ENCODE data around the gene SPON1. TPM values are rescaled to one million over a fixed set of nuclear protein-coding genes. Genes with fewer than 3 reads are reported as not detected.
A peak's percentile ranks its signal among the peaks of the same experiment; 100 is the strongest.

Gene SPON1
- total and polyA plus RNA-seq, 2 experiments from 2014 or later, result 2.4 to 5.4 TPM

DNA sequence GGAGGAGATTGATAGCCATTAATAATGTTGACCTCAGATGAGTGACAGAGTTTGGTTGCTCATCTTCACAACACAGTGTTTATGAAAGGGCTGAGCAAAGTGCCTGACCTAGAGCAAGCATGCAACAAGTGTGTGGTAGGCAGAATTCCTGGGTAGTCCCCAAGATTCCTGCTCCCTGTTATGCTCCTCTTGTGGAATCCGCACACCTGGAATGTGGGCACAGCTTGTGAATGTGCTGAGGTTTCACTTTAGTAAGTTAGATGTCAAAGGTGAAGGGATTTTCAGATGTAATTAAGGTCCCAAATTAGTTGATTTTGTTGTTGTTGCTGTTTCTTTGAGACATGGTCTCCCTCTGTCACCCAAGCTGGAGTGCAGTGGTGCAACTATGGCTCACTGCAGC is 20.7 kb upstream of the SPON1 start:
- 92% methylated on average over 1 of the region's 1 CpG for WGBS, 2 experiments (ENCODE audit: low coverage in 1 of 2, low lambda C conversion rate in 2 of 2, missing lambda C conversion rate in 2 of 2)
- no peak for DNase-seq
- no peak for TF ChIP-seq EZH2 (IDR thresholded peaks at IDR 0.05; ENCODE audit: insufficient read depth, poor library complexity, severe bottlenecking)
- TF ChIP-seq EZH2phosphoT487 (IDR thresholded peaks at IDR 0.05; ENCODE audit: insufficient read depth, low read depth), result no peak
- 0 out of 2 replicates have a peak, but pooled peaks cover 6% of the 10 kb centered on the region for H3F3A ChIP-seq (ENCODE audit: insufficient read depth)
- no peak overlapping the region for H3K4me2 ChIP-seq (ENCODE audit: unreplicated experiment)
- peaks cover 18% of the 10 kb centered on the region for H3K4me1 ChIP-seq (ENCODE audit: insufficient read depth)
- in situ Hi-C loops (cut with MboI), result no loop called here
- no peaks in the 10 kb centered on the region for H3K9me3 ChIP-seq (ENCODE audit: low read depth)
- H2AFZ ChIP-seq, result no peak overlapping the region
- H3K36me3 ChIP-seq (ENCODE audit: low read depth), result no peaks in the 10 kb centered on the region
- H3K27me3 ChIP-seq (replicated peaks; ENCODE audit: insufficient read depth), result no peaks in the 10 kb centered on the region
- H3K9me2 ChIP-seq (ENCODE audit: insufficient read depth), result no peaks in the 10 kb centered on the region
- no peak overlapping the region for H3K27ac ChIP-seq
- no peaks in the 10 kb centered on the region for H3K79me2 ChIP-seq (ENCODE audit: insufficient read depth)
- H3K9ac ChIP-seq, result no peak overlapping the region
- no peak overlapping the region for H3K4me3 ChIP-seq
- no peaks in the 10 kb centered on the region for H4K20me1 ChIP-seq (ENCODE audit: insufficient read depth)

DNA sequence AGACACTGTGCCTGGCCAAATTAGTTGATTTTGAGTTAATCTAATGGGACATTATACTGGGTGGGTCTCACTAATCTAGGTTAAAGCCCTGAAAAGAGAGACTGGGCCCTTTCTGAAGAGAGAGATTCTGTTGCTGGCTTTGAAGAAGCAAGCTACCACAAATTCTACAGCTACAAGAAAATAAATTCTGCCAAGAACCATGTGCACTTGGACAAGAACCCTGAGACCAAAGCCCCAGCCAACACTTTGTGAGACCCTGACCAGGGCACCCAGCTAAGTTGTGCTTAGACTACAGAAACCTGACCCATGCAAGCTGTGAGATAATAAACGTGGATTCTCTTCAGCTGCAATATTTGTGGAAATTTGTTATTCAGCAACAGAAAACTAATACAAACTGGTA is 20.1 kb upstream of the SPON1 start:
- no peak overlapping the region for H3K9ac ChIP-seq

DNA sequence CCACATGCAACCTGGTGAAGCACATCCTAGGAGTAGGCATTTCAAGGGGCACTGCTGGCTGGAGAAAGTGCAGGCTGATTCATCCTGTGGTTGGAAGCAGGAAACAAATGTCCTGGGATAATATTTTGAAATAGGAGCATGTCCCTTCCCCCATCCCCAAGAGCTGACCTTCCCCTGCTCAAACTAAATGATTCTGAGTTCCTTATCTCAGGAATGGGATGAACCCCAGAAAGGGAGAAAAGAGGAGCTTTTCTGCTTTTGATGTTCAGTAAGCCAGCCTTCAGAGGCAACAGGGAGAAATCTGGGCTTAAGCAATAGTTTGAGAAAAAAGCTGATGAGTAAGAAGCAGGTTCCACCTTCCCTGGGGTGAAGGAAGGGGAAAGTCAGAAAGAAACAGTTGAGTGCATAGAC is 19.5 kb upstream of the SPON1 start:
- 0 out of 2 replicates have a peak, but pooled peaks cover 6% of the 10 kb centered on the region for H3F3A ChIP-seq (ENCODE audit: insufficient read depth)
- H3K4me3 ChIP-seq, result no peak overlapping the region
- TF ChIP-seq EZH2phosphoT487 (IDR thresholded peaks at IDR 0.05; ENCODE audit: insufficient read depth, low read depth) (no peak), EZH2 (IDR thresholded peaks at IDR 0.05; ENCODE audit: insufficient read depth, poor library complexity, severe bottlenecking) (no peak)
- H3K9ac ChIP-seq, result no peak overlapping the region
- no peaks in the 10 kb centered on the region for H4K20me1 ChIP-seq (ENCODE audit: insufficient read depth)
- no peaks in the 10 kb centered on the region for H3K9me3 ChIP-seq (ENCODE audit: low read depth)
- in situ Hi-C loops (cut with MboI), result no loop called here
- peak overlapping the region; percentile 63 for H3K4me2 ChIP-seq (ENCODE audit: unreplicated experiment)
- H3K27ac ChIP-seq, result no peak overlapping the region
- no peaks in the 10 kb centered on the region for H3K79me2 ChIP-seq (ENCODE audit: insufficient read depth)
- no peaks in the 10 kb centered on the region for H3K36me3 ChIP-seq (ENCODE audit: low read depth)
- peak overlapping the region; percentile 64; the same call in 1 of the 2 replicates for H2AFZ ChIP-seq
- DNase-seq, result peak; percentile 65
- H3K9me2 ChIP-seq (ENCODE audit: insufficient read depth), result no peaks in the 10 kb centered on the region
- no peaks in the 10 kb centered on the region; the same call in 1 of the 2 replicates for H3K27me3 ChIP-seq (replicated peaks; ENCODE audit: insufficient read depth)
- peaks cover 18% of the 10 kb centered on the region for H3K4me1 ChIP-seq (ENCODE audit: insufficient read depth)

More for the DNA sequence above, 20.1 kb upstream of the SPON1 start:
- 76 to 91% methylated on average over 1 of the region's 1 CpG for WGBS, 2 experiments (ENCODE audit: low coverage in 1 of 2, low lambda C conversion rate in 2 of 2, missing lambda C conversion rate in 2 of 2)
- peaks cover 18% of the 10 kb centered on the region for H3K4me1 ChIP-seq (ENCODE audit: insufficient read depth)
- no peak overlapping the region for H3K27ac ChIP-seq
- in situ Hi-C loops (cut with MboI), result no loop called here
- 0 out of 2 replicates have a peak, but pooled peaks cover 6% of the 10 kb centered on the region for H3F3A ChIP-seq (ENCODE audit: insufficient read depth)
- no peak overlapping the region for H2AFZ ChIP-seq
- no peak overlapping the region for H3K4me3 ChIP-seq
- no peaks in the 10 kb centered on the region for H3K9me2 ChIP-seq (ENCODE audit: insufficient read depth)
- H3K27me3 ChIP-seq (replicated peaks; ENCODE audit: insufficient read depth), result no peaks in the 10 kb centered on the region
- H3K36me3 ChIP-seq (ENCODE audit: low read depth), result no peaks in the 10 kb centered on the region
- DNase-seq, result no peak
- H3K4me2 ChIP-seq (ENCODE audit: unreplicated experiment), result peak overlapping the region; percentile 63
- H4K20me1 ChIP-seq (ENCODE audit: insufficient read depth), result no peaks in the 10 kb centered on the region
- no peaks in the 10 kb centered on the region for H3K9me3 ChIP-seq (ENCODE audit: low read depth)
- TF ChIP-seq EZH2 (IDR thresholded peaks at IDR 0.05; ENCODE audit: insufficient read depth, poor library complexity, severe bottlenecking) (no peak), EZH2phosphoT487 (IDR thresholded peaks at IDR 0.05; ENCODE audit: insufficient read depth, low read depth) (no peak)
- H3K79me2 ChIP-seq (ENCODE audit: insufficient read depth), result no peaks in the 10 kb centered on the region

DNA sequence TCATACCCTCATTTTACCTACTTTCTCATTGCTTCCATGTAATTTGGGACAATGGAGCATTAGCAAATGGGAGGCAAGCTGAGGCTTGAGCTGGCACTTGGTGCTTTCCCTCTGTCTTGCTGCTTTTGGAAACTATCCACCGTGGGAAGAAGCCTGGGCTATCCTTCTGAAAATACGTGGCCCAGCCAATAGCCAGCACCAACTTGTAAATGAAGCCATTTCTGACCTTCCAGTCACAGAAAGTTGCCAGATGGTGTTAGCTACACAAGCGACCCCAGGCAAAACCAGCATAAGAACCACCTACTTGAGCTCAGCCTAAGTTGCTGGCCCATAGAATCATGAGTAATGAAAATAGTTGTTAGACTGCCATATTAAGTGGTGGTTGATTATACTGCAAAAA is 18.5 kb upstream of the SPON1 start:
- WGBS, 2 experiments (ENCODE audit: low coverage in 1 of 2, low lambda C conversion rate in 2 of 2, missing lambda C conversion rate in 2 of 2), result 67 to 74% methylated on average over 3 of the region's 3 CpGs
- no peaks in the 10 kb centered on the region for H3K36me3 ChIP-seq (ENCODE audit: low read depth)
- H3K4me3 ChIP-seq, result no peak overlapping the region
- H3K27ac ChIP-seq, result no peak overlapping the region
- H3K27me3 ChIP-seq (replicated peaks; ENCODE audit: insufficient read depth), result peaks cover 6% of the 10 kb centered on the region; the same call in 1 of the 2 replicates
- H3K4me2 ChIP-seq (ENCODE audit: unreplicated experiment), result no peak overlapping the region
- peaks cover 18% of the 10 kb centered on the region for H3K4me1 ChIP-seq (ENCODE audit: insufficient read depth)
- no peak for DNase-seq
- no peak overlapping the region for H2AFZ ChIP-seq
- no peaks in the 10 kb centered on the region for H3K79me2 ChIP-seq (ENCODE audit: insufficient read depth)
- 0 out of 2 replicates have a peak, but pooled peaks cover 6% of the 10 kb centered on the region for H3F3A ChIP-seq (ENCODE audit: insufficient read depth)
- no peaks in the 10 kb centered on the region for H3K9me2 ChIP-seq (ENCODE audit: insufficient read depth)
- in situ Hi-C loops (cut with MboI), result no loop called here
- no peaks in the 10 kb centered on the region for H3K9me3 ChIP-seq (ENCODE audit: low read depth)
- TF ChIP-seq EZH2phosphoT487 (IDR thresholded peaks at IDR 0.05; ENCODE audit: insufficient read depth, low read depth) (no peak), EZH2 (IDR thresholded peaks at IDR 0.05; ENCODE audit: insufficient read depth, poor library complexity, severe bottlenecking) (no peak)
- H4K20me1 ChIP-seq (ENCODE audit: insufficient read depth), result no peaks in the 10 kb centered on the region
- no peak overlapping the region for H3K9ac ChIP-seq

Data from GM23248 (cell line).